GM23248 (cell line): Measurements from ENCODE around the gene IFT43.

ENCODE experiments used
- EZH2 ChIP-seq: fragments of 200-600 bp; sonication (generic); IDR thresholded peaks from 2 replicates; pipeline ENCODE4 v1.6.1; 2018; ENCODE audit warnings: antibody characterized with exemption, mild to moderate bottlenecking; ENCODE audit not compliant: insufficient read depth, poor library complexity, severe bottlenecking
- EZH2phosphoT487 ChIP-seq: fragments of 200-600 bp; sonication (generic); IDR thresholded peaks from 2 replicates; pipeline ENCODE4 v1.6.1; 2018; ENCODE audit warnings: antibody characterized with exemption, moderate library complexity, mild to moderate bottlenecking, low read depth; ENCODE audit not compliant: insufficient read depth

DNA sequence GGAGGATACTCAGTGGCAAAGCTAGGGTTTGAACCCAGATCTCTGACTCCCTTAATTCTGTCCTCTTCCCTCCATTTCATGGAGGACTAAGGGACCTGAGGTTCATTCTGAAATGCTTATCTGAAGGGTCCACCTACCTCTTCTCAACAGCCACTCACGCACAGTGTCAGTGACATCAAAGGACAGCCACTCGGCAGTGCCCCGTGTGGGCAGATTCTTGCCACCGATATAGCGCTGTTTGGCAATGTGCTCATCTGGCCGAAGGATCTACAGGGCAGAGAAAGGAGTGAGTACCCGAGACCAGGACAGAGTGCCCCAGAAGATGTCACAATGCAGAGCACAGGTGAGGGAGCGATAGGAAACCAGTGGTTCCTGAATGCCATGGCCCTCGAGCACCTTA is 14.6 kb upstream of the IFT43 start:
- TF ChIP-seq EZH2 = no peak
- no peak for TF ChIP-seq EZH2phosphoT487
